ENCODE results near the gene CEP112. TPM values are rescaled to one million over a fixed set of nuclear protein-coding genes. Genes with fewer than 3 reads are reported as not detected.
"Not testable (repeated sequence)": the region's sequence is repeated elsewhere in the genome, so short reads cannot be mapped to it uniquely, and the experiment has no call there.

Gene CEP112
- total RNA-seq, 1 donor from 2014 or later = 1.3 TPM

- Mint-ChIP-seq H3K27me3 (peaks cover 4% of the 10 kb centered on the region), H3K9me3 (no peaks in the 10 kb centered on the region), H3K4me3 (no peak overlapping the region), H3K27ac (no peak overlapping the region), H3K4me1 (peaks cover 2% of the 10 kb centered on the region), H3K36me3 (ENCODE audit: low read depth) (no peaks in the 10 kb centered on the region)
- DNase-seq = no peak
- intact Hi-C loops (cut with micrococcal nuclease) = no loop called here
Observed at GRCh38 chr17:65823713-65824112, 368.2 kb downstream of the CEP112 start.

- no peaks in the 10 kb centered on the region for H3K36me3 Mint-ChIP-seq (ENCODE audit: low read depth)
- no peaks in the 10 kb centered on the region for H3K9me3 Mint-ChIP-seq
- no peak for DNase-seq
- no peak overlapping the region for H3K4me3 Mint-ChIP-seq
- intact Hi-C loops (cut with micrococcal nuclease) = no loop called here
- peaks cover 1% of the 10 kb centered on the region for H3K4me1 Mint-ChIP-seq
- H3K27me3 Mint-ChIP-seq = peaks cover 15% of the 10 kb centered on the region
- no peak overlapping the region for H3K27ac Mint-ChIP-seq
Observed at GRCh38 chr17:65820811-65821210, 371.1 kb downstream of the CEP112 start.

GRCh38 chr17:65820306-65820705, 371.6 kb downstream of the CEP112 start:
- Mint-ChIP-seq H3K4me1 (no peaks in the 10 kb centered on the region), H3K4me3 (no peak overlapping the region), H3K27ac (no peak overlapping the region), H3K36me3 (ENCODE audit: low read depth) (no peaks in the 10 kb centered on the region), H3K27me3 (peaks cover 18% of the 10 kb centered on the region), H3K9me3 (no peaks in the 10 kb centered on the region)
- no peak for DNase-seq
- intact Hi-C loops (cut with micrococcal nuclease) = no loop called here

- intact Hi-C loops (cut with micrococcal nuclease) = no loop called here
- Mint-ChIP-seq H3K27ac (no peak overlapping the region), H3K36me3 (ENCODE audit: low read depth) (no peaks in the 10 kb centered on the region), H3K4me3 (no peak overlapping the region), H3K27me3 (peaks cover 21% of the 10 kb centered on the region), H3K9me3 (no peaks in the 10 kb centered on the region), H3K4me1 (no peaks in the 10 kb centered on the region)
- no peak for DNase-seq
Observed at GRCh38 chr17:65819810-65820209, 372.1 kb downstream of the CEP112 start.

GRCh38 chr17:65817951-65818350, 374.0 kb downstream of the CEP112 start:
- H3K4me1 Mint-ChIP-seq = no peaks in the 10 kb centered on the region
- H3K27ac Mint-ChIP-seq = no peak overlapping the region
- H3K9me3 Mint-ChIP-seq = no peaks in the 10 kb centered on the region
- no peak overlapping the region for H3K4me3 Mint-ChIP-seq
- no peaks in the 10 kb centered on the region for H3K36me3 Mint-ChIP-seq (ENCODE audit: low read depth)
- peaks cover 22% of the 10 kb centered on the region for H3K27me3 Mint-ChIP-seq
- intact Hi-C loops (cut with micrococcal nuclease) = no loop called here
- no peak for DNase-seq

GRCh38 chr17:65814418-65814817, 377.5 kb downstream of the CEP112 start:
- peaks cover 3% of the 10 kb centered on the region for H3K4me1 Mint-ChIP-seq
- H3K4me3 Mint-ChIP-seq = no peak overlapping the region
- DNase-seq = no peak
- peaks cover 13% of the 10 kb centered on the region for H3K9me3 Mint-ChIP-seq
- peaks cover 19% of the 10 kb centered on the region for H3K27me3 Mint-ChIP-seq
- H3K36me3 Mint-ChIP-seq (ENCODE audit: low read depth) = no peaks in the 10 kb centered on the region
- H3K27ac Mint-ChIP-seq = no peak overlapping the region
- intact Hi-C loops (cut with micrococcal nuclease) = no loop called here

- H3K27ac Mint-ChIP-seq = no peak overlapping the region
- H3K4me3 Mint-ChIP-seq = no peak overlapping the region
- H3K27me3 Mint-ChIP-seq = peaks cover 17% of the 10 kb centered on the region
- intact Hi-C loops (cut with micrococcal nuclease) = no loop called here
- H3K4me1 Mint-ChIP-seq = peaks cover 5% of the 10 kb centered on the region
- DNase-seq = no peak
- peaks cover 22% of the 10 kb centered on the region for H3K9me3 Mint-ChIP-seq
- H3K36me3 Mint-ChIP-seq (ENCODE audit: low read depth) = peaks cover 2% of the 10 kb centered on the region
Observed at GRCh38 chr17:65813306-65813705, 378.6 kb downstream of the CEP112 start.

GRCh38 chr17:65811043-65811442, 380.9 kb downstream of the CEP112 start:
- intact Hi-C loops (cut with micrococcal nuclease) = no loop called here
- H3K4me3 Mint-ChIP-seq = no peak overlapping the region
- peaks cover 2% of the 10 kb centered on the region for H3K36me3 Mint-ChIP-seq (ENCODE audit: low read depth)
- DNase-seq = no peak
- H3K27me3 Mint-ChIP-seq = peaks cover 8% of the 10 kb centered on the region
- peaks cover 36% of the 10 kb centered on the region for H3K9me3 Mint-ChIP-seq
- peaks cover 5% of the 10 kb centered on the region for H3K4me1 Mint-ChIP-seq
- no peak overlapping the region for H3K27ac Mint-ChIP-seq

- no peak for DNase-seq
- Mint-ChIP-seq H3K4me1 (peaks cover 5% of the 10 kb centered on the region), H3K4me3 (no peak overlapping the region), H3K36me3 (ENCODE audit: low read depth) (peaks cover 2% of the 10 kb centered on the region), H3K27me3 (peaks cover 2% of the 10 kb centered on the region), H3K27ac (no peak overlapping the region), H3K9me3 (peaks cover 43% of the 10 kb centered on the region)
- intact Hi-C loops (cut with micrococcal nuclease) = no loop called here
Observed at GRCh38 chr17:65809366-65809765, 382.6 kb downstream of the CEP112 start.

GRCh38 chr17:65808566-65808965, 383.4 kb downstream of the CEP112 start:
- H3K4me3 Mint-ChIP-seq; intact Hi-C loops (cut with micrococcal nuclease); H3K27ac Mint-ChIP-seq; H3K27me3 Mint-ChIP-seq; H3K36me3 Mint-ChIP-seq (ENCODE audit: low read depth); DNase-seq; H3K4me1 Mint-ChIP-seq: not testable (repeated sequence)
- H3K9me3 Mint-ChIP-seq = peaks cover 43% of the 10 kb centered on the region

GRCh38 chr17:65807361-65807760, 384.6 kb downstream of the CEP112 start:
- Mint-ChIP-seq H3K27me3 (no peaks in the 10 kb centered on the region), H3K36me3 (ENCODE audit: low read depth) (peaks cover 3% of the 10 kb centered on the region), H3K27ac (no peak overlapping the region), H3K4me3 (no peak overlapping the region), H3K9me3 (peaks cover 45% of the 10 kb centered on the region), H3K4me1 (peaks cover 5% of the 10 kb centered on the region)
- intact Hi-C loops (cut with micrococcal nuclease) = no loop called here
- DNase-seq = no peak

- Mint-ChIP-seq H3K27ac (no peak overlapping the region), H3K4me3 (no peak overlapping the region), H3K27me3 (no peaks in the 10 kb centered on the region), H3K36me3 (ENCODE audit: low read depth) (peaks cover 2% of the 10 kb centered on the region), H3K4me1 (peaks cover 11% of the 10 kb centered on the region), H3K9me3 (peaks cover 13% of the 10 kb centered on the region)
- intact Hi-C loops (cut with micrococcal nuclease) = loop anchor here (2.0 kb wide), 1 partner anchor 145 kb away; no protein-coding TSS in a partner anchor
- no peak for DNase-seq
Observed at GRCh38 chr17:65801513-65801912, 390.4 kb downstream of the CEP112 start.

- intact Hi-C loops (cut with micrococcal nuclease) = loop anchor here (2.0 kb wide), 1 partner anchor 144 kb away; no protein-coding TSS in a partner anchor
- Mint-ChIP-seq H3K27me3 (no peaks in the 10 kb centered on the region), H3K9me3 (peaks cover 9% of the 10 kb centered on the region), H3K27ac (no peak overlapping the region), H3K36me3 (ENCODE audit: low read depth) (peaks cover 2% of the 10 kb centered on the region), H3K4me1 (peaks cover 11% of the 10 kb centered on the region), H3K4me3 (no peak overlapping the region)
- no peak for DNase-seq
Observed at GRCh38 chr17:65800655-65801054, 391.3 kb downstream of the CEP112 start.

- no peak for DNase-seq
- H3K27ac Mint-ChIP-seq = peak overlapping the region; percentile 30
- intact Hi-C loops (cut with micrococcal nuclease) = loop anchor here (2.0 to 10.0 kb wide), 3 partner anchors 143 to 568 kb away; no protein-coding TSS in a partner anchor
- no peaks in the 10 kb centered on the region for H3K27me3 Mint-ChIP-seq
- peaks cover 2% of the 10 kb centered on the region for H3K36me3 Mint-ChIP-seq (ENCODE audit: low read depth)
- no peak overlapping the region for H3K4me3 Mint-ChIP-seq
- peaks cover 11% of the 10 kb centered on the region for H3K4me1 Mint-ChIP-seq
- peaks cover 4% of the 10 kb centered on the region for H3K9me3 Mint-ChIP-seq
Observed at GRCh38 chr17:65799869-65800268, 392.1 kb downstream of the CEP112 start.

GRCh38 chr17:65799454-65799853, 392.5 kb downstream of the CEP112 start:
- DNase-seq = no peak
- Mint-ChIP-seq H3K9me3 (peaks cover 4% of the 10 kb centered on the region), H3K36me3 (ENCODE audit: low read depth) (peaks cover 2% of the 10 kb centered on the region), H3K27me3 (peaks cover 3% of the 10 kb centered on the region), H3K4me3 (peak overlapping the region; percentile 21), H3K4me1 (peaks cover 11% of the 10 kb centered on the region), H3K27ac (peak overlapping the region; percentile 30)
- intact Hi-C loops (cut with micrococcal nuclease) = loop anchor here (5.0 to 10.0 kb wide), 2 partner anchors 245 to 567 kb away; no protein-coding TSS in a partner anchor

All from activated CD4-positive, alpha-beta T cell treated with anti-CD3 and anti-CD28 coated beads, Interleukin-2, amount 10 ng/mL, durations not matched to agents 24 days and 14 days (primary cell).